NCI-H748 (cell line): ENCODE data around the gene KCNQ2.

ENCODE experiments used
- DNase-seq: peaks from one replicate; lab custom pipeline; 2025; ENCODE audit not compliant: unreplicated experiment; lab: John Stamatoyannopoulos, UW

KCNQ2 gene

DNA sequence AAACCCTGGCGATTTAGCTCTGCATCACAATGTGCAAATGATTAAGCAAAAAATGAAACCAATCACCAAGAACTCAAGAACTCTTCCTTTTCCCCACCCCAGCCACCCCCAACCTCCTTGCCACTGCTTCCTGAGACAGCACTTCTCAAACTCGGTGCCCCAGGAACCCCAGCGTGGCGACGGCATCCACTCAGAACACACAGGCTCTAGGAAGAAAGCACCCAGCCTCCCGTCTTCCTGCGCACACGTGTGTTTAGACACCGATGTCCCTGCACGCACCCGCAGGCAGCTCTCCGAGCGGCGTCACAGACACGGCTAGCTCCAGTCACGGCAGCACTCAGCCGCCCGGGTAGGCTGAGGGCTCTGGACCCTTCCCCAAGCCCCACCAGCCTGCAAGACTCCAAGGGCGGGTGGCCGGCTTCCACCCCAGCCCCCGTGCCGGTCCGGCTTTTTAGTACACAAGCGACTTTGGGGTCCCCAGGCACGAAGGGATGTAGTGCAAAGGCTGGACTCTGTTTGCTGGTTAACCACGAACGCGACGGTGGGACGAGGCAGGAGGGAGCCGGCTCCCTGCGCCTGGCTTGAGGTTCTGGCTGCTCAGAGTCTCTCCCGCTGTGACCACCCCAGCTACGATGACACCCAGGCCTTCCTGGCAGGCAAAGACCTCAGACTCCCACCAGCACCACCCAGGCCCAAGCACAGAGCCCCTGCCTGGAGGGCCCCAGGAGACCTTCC is 51.9 kb downstream of the KCNQ2 start:
- DNase-seq: no peak

DNA sequence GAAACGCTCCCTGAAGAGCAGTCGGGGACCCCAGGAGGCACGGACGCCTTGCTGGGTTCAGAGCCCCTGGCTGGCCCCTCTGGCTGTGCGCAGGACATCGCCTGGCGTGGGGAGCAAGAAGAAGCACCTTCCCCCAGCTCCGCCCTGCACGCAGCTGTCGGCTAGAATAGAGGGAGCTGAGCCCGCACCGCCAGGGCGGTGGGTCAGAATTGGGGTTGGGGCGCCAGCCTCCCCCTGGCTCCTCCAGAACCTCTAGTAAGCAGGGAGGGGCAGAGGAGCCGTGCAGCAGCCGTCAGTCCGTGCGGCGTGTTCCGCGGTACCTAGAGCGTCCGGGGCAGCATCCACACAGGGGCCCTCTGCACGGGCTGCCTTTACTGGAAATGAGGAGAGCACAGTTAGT is 53.2 kb downstream of the KCNQ2 start:
- no peak for DNase-seq

DNA sequence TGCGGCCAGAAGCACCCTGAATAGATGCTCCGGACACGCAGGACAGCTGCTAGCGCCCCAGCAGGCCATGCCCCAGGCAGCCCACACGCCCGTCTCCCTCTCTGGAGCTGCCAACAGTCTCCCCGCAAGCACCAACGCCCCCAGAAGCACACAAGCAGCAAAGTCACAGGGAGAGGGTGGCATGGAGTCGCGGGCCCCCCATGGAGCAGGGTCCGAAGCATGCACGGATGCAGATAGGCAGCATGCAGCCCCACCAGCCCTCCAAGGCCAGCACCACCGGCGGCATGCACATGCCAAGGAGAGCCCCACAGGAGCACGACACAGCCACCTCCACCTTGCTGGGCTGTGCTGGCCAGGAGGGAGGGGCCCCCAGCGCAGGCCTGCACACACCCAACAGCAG is 53.8 kb downstream of the KCNQ2 start:
- DNase-seq: no peak

DNA sequence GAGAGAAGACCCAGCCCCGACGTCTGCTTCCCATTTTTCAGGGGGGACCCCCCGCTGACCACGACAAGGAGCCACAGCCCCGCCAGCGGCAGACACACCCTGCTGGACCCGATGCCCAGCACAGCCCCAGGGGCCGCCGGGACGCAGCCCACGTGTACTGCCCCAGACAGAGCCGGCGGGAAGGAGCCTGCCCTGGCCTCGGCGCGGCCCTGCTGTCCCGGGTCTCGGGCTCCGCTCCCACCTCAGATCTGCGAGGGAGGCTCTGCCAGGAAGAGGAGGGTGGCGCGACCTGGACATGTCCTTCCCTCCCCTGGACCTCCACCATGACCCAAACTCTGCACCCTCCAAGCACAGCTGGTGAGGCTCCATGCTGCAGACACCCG is 54.7 kb downstream of the KCNQ2 start:
- DNase-seq: no peak

DNA sequence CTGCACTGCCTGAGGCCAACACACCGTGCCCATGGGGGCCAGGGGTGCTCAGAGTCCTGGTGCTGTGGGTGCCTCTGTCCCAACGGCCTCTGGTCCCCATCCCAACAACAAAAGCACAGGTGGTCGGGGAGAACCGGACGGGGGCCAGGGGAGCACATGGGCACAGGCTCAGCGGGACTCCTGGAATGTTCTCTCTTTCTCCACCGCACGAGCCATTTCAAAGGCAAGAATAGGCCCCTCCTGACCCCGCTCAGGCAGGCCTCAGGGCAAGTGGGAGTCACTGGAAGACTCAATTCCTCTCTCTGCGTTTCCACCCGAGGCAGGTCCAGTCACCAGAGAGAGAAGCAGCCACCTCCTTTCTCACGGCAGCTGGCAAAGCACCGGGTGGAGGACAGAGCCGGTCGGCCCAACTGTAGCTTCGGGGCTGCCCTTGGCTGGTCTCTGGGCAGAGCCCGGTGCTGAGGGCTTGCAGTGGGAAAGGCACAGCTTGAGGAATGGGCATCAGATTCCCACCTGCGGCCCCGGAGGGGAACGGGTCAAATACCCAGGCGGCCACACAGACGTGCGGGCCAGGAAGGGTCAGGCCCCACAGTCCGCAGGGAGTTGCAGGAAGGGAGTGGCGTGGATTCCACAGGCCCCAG is 55.2 kb downstream of the KCNQ2 start:
- DNase-seq: no peak

DNA sequence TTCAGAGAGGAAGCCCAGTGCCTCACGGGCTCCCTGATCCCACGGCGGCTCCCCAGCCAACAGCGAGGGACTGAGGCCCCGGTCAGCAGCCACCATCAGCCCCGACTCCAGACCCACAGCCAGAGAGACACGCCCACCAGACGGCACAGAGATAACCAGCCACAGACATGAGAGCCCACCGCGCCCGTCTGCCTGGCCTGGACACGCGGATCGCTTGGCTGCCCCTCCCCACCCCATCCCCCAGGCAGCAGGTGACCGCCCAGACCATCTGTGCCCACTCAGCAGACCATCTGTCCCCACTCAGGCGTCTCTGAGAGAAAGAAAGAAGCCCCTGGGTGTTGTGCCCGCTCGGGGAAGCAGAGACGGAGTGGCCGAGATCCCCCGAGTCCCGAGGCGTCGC is 55.8 kb downstream of the KCNQ2 start:
- DNase-seq: peak; percentile 26

DNA sequence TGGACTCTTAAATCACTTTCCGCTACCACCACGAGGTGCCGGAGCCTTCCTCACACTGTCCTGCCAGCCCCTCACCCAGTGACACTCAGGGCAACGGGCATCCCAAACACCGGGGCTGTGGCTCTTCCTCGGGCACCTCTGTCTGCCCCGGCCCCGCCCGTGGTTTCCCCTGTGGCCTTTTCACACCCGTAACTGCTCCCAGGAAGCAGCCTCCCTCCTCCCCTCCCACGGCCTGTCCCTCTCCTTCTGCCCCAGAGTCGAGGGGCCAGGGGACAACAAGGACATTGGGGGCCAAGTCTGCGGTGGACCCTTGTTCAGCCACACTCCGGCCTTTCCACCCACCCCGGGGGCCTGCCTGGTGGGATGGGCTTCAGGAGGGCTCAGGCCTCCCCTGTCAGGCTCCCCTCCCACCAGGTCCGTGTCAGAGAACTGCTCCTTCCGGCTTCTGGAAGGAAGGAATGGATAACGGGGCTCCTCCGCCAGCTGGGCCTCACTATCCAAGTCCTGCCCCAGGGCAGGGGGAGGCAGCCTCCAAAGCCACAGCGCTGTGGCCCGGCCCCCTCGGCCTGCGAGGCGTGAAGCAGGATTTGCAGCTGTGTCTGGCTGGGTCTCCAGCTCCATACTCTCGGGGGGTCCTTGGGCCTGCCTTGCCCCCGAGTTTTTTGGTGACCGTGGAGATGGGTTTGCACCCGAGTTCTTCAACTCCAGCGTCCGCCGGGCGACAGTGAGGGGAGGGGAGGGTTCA is 56.6 kb downstream of the KCNQ2 start:
- DNase-seq: no peak

DNA sequence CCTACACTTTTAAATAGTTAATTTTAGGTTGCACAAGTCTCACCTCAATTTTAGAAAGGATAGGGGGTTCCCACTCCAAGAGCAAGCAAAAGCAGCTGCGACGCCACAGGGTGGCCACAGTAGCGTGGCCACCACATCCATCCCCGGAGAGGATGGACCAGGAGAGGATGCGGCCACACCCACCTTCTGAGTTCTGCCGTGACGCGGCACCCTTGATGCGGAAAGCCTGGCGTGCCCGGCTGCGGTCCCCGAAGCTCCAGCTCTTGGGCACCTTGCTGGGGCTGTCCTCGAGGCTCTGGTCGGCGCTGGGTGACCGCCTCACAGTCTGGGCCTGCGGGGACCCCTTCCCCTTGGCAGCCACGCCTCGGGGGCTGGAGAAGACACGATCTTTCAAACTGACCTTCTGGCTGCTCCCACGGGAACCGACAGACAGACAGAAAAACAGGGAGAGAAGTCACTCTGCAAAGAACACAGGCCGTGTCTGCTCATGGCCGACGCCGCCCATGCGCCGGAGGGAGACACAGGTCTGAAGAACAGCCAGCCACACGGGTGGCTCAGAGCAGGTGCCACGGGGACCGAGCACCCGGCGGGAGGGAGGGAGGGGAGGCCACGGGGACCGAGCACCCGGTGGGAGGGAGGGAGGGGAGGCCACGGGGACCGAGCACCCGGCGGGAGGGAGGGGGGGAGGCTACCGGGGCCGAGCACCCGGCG is 57.6 kb downstream of the KCNQ2 start:
- no peak for DNase-seq

DNA sequence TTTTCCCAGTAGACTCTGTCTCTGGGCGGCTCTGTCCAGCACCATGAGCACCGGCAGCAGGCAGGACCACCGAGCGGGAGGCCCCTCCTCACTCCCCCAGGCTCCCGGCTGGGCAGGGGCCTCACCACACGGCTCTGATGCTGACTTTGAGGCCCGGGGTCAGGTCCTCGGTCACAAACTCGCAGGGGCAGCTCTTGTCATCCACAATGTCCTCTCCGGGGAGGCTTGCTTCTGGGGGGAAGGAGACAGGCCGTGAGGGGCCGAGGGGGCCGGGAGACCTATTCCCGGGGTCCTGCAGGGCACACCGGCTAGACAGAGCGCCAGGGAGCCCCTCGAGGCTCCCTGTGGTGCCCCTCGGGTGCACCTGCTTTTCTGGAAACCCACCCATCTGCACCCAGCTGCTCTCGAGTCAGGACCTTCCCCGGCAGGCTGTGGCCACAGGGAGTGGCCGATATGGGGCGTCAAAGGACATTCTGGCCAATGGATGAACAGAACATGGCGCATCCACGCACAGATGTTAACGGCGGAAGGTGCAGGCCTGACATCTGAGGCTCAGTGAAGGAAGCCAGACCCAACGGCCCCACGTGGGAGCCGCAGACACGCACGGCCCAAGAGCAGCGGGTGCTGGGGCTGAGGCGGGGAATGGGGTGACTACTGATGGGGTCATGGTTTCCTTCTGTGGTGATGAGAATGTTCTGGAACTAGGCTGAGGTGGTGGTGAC is 58.3 kb downstream of the KCNQ2 start:
- no peak for DNase-seq

DNA sequence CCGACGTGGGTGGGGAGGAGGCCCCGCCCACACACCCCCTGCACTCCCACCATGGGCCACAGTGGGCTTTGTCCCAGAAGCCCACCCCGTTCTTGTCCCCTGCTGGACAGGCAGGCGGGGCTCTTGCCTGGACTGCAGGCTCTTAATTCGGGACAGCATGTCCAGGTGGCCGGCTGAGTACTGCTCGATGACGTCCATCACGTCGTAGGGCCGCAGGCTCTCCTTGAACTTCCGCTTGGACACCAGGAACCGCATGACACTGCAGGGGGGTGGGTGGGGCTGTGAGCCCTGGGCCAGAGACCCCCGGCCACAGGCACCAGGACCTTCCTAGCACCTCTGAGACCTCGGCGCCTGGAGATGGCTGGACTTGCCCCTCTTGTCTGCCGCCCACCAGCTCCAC is 59.1 kb downstream of the KCNQ2 start:
- DNase-seq: no peak

DNA sequence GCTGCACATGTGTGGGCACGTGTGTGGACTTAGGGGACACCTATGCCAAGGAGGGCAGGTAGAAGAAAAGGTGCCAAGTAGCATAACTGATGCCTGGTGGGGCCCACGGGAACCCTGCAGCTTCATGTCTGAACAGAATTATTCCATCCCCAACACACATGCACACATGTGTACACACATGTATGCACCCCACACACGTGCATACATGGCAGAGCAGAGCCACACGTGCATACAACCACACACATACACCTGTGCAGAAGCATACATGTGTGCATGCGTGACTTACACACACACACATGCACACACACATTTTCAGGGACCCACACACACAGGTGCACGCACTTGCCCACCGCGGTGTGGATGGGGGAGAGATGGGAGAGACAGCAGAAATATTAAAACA is 59.6 kb downstream of the KCNQ2 start:
- no peak for DNase-seq

DNA sequence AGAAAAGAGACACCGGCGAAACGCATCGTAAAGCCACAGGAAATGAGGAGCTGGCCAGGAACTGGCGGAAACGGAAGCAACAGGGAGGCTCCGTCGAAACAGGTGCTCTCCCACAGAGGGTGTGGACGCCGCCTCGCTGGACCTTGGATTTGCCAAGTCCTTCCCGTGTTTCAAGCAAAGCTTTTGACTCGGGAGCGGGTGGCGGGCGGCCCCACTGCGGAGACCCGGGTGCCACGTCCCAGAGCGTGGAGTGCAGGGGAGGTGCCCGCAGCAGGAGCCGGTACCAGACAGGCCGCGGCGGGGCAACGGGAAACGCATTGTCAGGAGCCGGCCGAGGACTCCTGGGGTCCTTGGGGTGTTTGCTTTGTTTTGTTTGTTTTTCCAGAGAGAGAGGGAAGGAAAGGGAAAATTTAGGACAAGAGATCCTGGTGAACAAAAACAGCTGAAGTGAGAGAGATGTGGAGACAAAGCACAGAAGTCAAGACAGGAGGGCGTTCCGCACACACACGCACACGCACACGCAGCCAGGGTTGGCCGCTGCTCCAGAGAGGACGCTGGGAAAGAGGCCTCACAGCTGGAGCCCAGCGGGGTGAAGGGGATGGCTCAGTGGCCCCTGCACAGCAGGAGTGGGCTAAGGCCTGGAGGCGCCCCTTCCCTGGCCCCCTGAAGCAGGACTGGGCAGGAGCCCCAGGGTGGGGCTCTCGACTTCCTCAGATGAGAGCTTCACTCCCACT is 60.4 kb downstream of the KCNQ2 start:
- DNase-seq: peak; percentile 45

DNA sequence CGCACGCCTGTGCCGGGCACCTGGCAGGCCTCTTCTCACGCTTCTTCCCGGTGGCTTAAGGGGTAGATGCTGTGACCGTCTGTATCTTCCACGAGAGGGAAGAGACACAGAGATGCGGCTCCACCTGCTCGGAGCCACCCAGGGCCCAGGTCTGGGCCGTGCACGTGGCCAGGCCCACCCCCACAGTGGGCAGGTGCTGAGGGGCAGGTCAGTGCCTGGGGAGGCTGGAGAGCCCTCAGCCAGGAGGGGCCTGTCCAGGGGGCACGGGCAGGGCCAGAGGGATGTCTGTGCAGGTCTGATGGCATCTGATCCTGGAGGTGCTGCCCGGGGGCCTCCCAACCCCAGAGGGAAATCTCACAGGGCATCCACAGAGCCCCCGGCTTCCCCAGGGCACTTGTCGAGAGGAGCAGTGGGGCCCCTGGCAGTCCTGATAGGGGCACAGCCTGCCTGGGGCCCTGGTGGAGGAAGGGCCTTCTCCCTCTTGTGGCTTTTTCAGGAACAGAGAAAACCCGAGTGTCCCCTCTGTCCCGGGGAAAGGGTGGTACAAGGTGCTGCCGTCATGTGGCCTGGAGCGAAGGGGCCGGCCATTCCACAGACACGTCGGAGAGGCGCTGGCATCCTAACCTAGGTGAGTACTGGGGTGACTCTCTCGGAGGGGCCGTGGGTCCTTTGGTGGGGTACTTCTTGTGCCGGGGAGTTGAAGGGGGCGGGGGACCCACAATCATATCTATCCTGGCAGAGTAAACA is 61.1 kb downstream of the KCNQ2 start:
- no peak for DNase-seq

DNA sequence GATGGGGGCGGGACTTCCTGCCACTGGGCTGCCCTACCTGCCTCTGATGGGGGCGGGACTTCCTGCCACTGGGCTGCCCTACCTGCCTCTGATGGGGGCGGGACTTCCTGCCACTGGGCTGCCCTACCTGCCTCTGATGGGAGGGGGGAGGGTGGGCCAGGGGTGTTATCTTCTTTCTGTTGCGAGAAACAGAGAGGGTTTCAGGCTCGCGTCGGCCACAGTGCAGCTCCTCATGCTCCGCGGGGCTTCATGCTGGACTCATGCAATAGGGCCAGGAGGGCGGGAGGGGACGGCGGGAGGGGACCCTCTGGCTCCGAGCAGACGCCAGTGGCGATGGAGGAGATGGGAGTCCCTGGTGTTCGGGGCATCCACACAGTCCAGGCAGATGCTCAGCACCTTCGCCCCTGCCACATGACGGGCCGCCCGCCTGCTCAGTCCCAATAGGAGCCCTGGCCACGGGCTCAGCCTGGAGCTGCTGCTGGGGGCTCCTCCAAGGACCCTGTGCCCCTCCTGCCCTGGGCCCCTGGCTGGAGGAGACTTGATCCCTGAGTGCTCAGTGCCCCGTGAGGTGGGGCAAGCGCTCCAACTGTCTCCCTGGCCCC is 62.5 kb downstream of the KCNQ2 start:
- DNase-seq: no peak

DNA sequence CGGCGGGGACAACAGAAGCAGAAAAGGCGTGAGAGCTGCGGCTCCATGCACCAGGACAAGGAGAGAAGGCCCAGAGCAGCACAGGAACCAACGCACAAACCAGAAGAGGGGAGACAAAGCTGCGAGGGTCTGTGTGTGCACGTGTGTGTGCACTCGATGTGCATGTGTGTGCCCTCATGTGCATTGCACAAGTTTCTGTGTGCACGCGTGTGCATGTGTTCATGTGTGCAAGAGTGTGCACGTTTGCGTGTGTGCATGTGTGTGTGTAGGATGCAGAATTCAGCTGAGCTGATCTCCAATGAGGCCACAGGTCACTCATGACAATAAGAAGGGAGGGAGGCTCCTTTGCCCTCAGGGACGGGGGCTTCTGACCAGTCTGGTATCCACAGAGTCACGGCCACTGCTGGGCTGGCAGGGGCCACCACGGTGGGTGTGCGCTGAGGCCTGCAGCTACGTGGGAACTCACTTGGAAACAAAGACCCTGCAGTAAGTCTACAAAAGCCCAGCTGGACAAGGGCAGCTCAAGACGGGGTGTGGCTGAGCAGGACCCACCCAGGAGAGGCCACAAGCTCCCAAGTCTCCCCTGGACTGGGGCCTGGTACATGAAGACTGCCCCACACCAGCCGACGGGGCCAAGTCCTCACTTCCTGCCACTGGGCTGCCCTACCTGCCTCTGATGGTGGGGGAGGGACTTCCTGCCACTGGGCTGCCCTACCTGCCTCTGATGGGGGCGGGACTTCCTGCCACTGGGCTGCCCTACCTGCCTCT is 63.2 kb downstream of the KCNQ2 start:
- DNase-seq: no peak

DNA sequence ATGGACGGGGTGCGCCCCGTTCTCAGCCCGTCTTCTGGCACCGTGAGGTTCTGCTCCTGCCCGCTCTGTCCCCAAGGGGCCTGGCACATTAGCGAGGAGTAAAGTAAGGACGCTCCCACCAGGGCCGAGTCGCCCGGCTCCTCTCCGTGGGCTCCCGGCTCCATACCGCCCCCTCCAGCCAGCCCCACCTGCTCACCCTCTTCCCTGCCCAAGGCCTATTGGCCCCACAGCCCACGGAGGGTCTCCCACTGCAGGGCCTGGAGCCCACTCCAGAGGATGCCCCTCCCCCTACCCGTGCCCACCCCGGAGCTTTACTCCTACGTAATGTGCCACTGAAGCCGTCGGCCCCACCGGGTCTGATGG is 63.8 kb downstream of the KCNQ2 start:
- DNase-seq: no peak

DNA sequence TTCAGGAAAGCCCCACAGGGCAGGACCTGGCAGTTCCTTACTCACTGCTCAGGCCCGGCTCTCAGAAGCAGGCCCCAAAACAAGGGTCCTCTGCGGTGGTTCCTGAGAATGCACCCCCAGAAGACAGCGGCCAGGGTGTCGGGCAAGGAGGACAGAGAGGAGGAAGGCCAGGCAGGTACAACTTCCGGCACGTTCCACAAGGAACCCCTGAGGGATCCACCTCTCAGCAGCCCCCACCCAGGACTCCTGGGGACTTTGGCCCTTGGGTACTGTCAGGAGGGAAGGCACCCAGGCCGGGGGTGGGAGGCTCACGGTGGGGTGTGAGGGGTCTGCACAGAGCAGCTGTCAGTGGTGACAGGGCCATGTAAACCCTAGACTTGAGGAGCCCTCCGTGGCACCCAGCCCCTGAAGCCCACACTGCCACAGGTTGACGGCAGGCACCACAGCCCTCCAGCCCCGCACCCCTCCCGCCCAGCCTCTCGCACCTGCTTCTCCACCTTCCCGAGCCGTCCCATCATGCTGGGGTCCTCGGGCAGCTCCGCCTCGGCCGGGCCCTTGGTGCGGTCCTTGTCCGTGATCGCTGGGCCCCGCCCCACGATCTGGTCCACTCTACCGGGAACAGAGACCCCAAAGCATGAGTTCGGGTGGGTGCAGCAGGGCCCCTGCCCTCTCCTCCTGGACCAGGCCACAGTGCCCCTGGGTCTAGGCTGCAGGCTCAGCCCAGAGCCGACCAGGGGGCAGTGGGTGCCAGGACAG is 64.3 kb downstream of the KCNQ2 start:
- DNase-seq: no peak
